SIG-M5 (cell line): ENCODE measurements around the gene CISH.

Experiments
- DNase-seq: peaks from one replicate; lab custom pipeline; 2025; lab: John Stamatoyannopoulos, UW

Gene CISH

GRCh38 chr3:50570508-50571279 is 40.9 kb downstream of the CISH start:
- no peak for DNase-seq

DNA sequence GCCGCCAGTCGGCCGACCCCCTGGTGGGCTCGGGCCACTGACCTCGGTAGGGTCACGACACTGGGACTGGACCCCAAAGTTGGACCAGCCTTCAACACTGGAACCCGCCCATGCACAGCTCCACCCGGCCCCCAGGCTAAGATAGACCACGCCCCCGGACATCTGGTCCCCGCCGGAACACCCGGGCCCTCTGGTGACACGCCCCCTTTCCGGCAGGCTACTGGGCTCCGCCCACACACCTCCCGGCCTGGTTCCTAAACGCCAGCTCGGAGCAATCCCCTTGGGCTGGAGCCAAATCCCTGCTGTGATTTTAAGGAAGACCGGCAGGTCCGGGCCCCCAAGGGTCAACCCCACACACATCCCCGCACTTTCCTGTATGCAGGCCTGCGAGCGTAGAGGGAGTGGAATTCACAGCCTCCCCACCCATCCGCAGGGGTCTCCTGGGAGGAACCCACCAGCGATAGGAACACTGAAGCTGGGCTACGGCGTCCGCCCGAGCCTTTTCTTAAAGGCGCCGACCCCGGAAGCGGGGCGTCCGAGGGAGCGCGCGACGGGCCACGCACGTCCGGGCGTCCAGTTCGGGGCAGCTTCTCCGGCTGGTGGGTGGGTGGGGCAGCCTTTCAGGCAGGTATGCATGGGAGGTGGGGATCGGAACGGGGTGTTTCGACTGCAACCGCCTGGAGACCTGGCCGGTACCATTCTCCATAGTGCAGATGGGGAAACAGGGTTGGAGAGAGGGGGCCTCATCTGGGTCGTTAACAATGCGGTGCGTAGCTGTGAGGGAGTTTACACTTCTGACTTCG is 42.4 kb downstream of the CISH start, which contains the start of gene HEMK1:
HEMK1 (plus strand) TSS at position 576 of the 803 bp plus-strand sequence. CDS start 1,583 bp downstream, outside the sequence.
- DNase-seq, result peak; percentile 31

DNA sequence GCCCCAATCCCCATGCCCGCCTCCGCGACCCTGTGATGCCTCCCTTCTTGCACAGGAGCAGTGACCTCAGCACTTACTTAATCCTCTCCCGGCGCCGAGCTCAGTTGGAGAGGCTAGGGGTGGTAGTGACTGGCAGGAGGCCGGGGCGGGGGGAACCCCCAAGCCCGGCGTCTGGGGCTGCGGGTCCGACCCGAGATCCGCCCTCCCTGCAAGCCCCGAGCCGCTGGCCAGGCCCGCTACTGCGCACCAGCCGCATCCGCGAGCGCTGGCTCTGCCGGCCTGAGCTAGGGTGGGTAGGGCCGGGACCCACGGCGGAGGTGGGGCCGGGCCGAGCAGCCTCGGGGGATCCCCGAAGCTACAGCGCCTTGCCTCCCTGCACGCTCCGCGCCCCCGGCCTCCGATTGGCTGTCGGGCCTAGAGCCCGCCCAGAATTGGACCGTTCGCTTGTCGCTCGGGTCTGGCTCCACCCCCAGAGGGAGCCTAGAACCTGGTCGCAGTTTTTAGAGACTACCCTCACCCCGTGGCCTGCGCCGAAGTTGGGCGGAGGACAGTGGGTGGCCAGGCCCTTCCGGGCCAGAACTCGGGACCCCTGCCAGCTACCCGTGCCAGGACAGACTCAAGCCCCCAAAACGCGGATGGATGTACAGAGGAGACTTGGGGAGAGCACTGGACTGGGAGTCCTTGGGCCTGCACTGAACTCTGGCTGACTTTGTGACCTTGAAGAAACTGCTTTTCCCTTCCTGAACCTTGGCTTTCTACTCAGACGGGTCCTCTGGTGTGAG is 44.0 kb downstream of the CISH start, which contains the start of gene C3orf18:
C3orf18 (minus strand) TSS at position 362 of the 782 bp plus-strand sequence. CDS start 2,048 bp downstream, outside the sequence.
- DNase-seq, result peak; percentile 17

- no peak for DNase-seq
Measured at GRCh38 chr3:50567011-50567385, 44.6 kb downstream of the CISH start.

GRCh38 chr3:50564321-50564720 is 47.3 kb downstream of the CISH start:
- DNase-seq, result no peak

- no peak for DNase-seq
Measured at GRCh38 chr3:50563867-50564266, 47.7 kb downstream of the CISH start.

DNA sequence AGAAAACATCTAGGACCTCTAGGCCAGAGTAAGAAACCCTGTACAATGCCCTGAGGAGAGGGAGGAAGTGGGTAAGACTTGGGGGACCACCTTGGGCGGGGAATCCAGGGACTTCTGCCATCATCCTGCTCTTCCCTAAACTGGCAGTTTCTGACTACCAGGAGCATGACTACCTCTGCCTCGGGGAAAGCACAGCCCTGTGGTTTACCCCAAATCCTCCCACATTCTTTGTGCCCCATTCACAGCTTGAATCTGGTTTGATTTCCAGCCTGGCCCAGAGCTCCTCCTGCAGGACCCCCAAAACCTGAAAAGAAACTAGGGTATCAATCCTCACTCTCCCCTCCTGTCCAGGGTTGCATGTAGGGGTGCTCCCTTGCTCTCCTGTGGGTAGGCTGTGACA is 48.7 kb downstream of the CISH start:
- no peak for DNase-seq

DNA sequence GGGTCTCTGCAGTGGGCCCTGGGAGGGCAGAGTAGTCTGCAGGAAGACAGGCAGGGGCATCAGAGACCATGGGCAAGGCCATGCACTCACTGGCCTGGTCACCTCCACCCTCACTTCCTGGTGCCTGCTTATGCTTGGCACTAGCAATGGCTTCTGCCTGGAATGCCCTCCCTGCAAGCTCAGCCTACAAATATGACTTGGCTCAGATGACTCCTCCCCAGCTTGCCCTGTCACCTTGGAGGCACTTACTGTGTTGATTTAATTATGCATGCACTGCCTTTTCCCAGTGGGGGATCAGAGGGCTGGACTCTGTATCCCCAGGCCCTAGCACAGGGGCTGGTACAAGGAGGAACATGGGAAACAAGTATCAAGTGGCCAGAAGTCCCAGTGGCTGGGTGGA is 51.9 kb downstream of the CISH start:
- DNase-seq, result no peak

DNA sequence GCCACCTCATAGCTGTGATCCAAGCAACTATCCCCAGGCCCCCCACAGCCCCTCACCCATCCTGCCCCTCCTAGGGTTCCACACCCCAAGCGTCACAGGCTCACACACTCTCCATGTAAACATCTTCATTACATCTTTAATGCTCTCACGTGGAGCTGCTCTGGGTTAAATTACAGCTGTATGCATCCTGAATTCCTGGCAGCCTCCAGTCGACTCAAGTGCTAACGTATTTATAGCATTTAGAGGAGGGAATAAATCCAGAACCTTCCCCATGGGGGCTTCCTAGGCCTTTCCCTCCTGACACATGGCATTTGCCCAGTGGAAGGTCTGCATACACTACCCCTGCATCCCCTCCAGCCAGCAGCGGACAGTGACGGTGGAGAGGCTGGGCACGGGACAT is 53.7 kb downstream of the CISH start:
- DNase-seq, result no peak

DNA sequence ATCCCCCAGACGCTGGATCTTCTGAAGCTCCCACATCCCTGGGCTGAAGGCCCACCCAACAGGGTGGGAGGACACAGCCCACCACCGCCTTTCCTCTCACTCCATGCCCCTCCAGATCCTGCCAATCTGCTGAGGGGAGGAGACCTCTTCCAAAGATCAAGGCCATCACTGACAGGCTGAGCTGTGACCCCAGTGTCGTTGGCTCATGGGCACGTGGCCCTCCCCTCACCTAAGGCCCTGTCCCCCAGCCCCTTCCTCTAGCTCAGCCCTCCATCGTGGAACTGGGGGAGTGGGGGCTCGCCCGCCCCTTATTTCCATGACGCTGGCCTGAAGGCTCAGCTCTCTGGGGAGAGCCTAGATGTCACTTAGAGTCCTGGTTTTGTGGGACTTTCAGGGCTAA is 54.5 kb downstream of the CISH start:
- no peak for DNase-seq
